ENCODE data around the gene PPP6C.

PPP6C gene

DNA sequence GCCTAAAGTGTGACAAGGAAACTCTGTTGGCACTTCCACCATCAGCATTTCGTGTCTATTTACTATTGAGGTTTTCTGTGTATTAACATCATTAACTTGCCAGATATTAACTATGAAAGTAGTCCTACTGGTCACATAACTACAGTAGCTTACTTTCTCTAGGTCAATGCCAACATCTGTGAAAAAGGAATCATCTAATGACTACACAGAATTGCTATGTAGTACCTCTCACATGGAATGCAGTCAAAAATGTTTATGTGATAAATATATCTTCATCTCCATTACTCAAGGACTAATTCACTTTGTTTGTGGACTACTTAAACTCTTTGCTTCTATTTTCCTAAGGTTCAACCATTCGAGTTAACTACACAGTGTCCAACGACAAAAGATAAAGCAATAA, 48.4 kb downstream of the PPP6C start:
- no peak for DNase-seq
- no peak overlapping the region for H3K4me3 ChIP-seq (ENCODE audit: low read depth, low read length)
- TF ChIP-seq, protein P1, sequence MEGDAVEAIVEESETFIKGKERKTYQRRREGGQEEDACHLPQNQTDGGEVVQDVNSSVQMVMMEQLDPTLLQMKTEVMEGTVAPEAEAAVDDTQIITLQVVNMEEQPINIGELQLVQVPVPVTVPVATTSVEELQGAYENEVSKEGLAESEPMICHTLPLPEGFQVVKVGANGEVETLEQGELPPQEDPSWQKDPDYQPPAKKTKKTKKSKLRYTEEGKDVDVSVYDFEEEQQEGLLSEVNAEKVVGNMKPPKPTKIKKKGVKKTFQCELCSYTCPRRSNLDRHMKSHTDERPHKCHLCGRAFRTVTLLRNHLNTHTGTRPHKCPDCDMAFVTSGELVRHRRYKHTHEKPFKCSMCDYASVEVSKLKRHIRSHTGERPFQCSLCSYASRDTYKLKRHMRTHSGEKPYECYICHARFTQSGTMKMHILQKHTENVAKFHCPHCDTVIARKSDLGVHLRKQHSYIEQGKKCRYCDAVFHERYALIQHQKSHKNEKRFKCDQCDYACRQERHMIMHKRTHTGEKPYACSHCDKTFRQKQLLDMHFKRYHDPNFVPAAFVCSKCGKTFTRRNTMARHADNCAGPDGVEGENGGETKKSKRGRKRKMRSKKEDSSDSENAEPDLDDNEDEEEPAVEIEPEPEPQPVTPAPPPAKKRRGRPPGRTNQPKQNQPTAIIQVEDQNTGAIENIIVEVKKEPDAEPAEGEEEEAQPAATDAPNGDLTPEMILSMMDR (IDR thresholded peaks at IDR 0.05; ENCODE audit: low read depth, low read length, missing control alignments) = no peak

DNA sequence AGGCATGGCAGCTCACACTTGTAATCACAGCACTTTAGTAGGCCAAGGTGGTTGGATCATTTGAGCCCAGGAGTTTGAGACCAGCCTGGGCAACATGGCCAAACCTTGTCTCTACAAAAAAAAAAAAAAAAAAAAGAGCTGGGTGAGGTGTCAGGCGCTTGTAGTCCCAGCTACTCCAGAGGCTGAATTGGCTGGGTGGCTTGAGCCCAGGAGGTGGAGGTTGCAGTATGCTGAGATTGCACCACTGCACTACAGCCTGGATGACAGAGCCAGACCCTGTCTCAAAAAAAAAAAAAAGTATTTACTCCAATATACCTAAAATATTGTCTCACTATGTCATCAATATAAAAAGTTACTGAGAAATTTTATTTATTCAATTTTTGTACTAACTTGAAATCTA, 49.0 kb downstream of the PPP6C start:
- no peaks in the 10 kb centered on the region for H3K27me3 ChIP-seq (replicated peaks)
- H3K36me3 ChIP-seq (replicated peaks) = no peaks in the 10 kb centered on the region
- H3K27ac ChIP-seq = no peak overlapping the region
- DNase-seq = no peak
- TF ChIP-seq, protein P1 (IDR thresholded peaks at IDR 0.05; ENCODE audit: low read depth, low read length, missing control alignments) = no peak
- in situ Hi-C loops (cut with HindIII; ENCODE audit: low pct_ligation_motif_present, low sequenced_read_pairs) = no loop called here
- no peak overlapping the region for H3K4me3 ChIP-seq (ENCODE audit: low read depth, low read length)

More for the DNA sequence above, 48.4 kb downstream of the PPP6C start:
- no peaks in the 10 kb centered on the region for H3K27me3 ChIP-seq (replicated peaks)
- no peaks in the 10 kb centered on the region for H3K36me3 ChIP-seq (replicated peaks)
- H3K27ac ChIP-seq = no peak overlapping the region
- in situ Hi-C loops (cut with HindIII; ENCODE audit: low pct_ligation_motif_present, low sequenced_read_pairs) = no loop called here

DNA sequence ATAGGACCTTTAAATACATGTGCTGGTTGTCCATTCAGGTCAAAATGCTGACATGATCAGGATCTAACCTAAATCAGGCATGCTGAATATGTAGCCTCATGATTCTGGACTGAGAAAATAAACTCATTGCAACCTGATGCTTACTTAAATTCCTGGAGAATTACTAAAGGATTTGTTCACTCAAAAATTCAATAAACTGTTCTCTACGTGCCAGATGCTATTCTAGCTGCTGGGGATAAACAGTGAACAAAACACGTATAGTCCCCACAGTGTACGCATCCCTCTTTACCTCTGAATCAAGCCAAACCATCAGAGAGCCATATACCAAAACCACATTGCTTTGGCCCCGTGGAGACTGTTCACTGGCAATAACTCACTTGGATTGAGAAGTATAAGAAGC, 52.4 kb downstream of the PPP6C start:
- in situ Hi-C loops (cut with HindIII; ENCODE audit: low pct_ligation_motif_present, low sequenced_read_pairs) = no loop called here

DNA sequence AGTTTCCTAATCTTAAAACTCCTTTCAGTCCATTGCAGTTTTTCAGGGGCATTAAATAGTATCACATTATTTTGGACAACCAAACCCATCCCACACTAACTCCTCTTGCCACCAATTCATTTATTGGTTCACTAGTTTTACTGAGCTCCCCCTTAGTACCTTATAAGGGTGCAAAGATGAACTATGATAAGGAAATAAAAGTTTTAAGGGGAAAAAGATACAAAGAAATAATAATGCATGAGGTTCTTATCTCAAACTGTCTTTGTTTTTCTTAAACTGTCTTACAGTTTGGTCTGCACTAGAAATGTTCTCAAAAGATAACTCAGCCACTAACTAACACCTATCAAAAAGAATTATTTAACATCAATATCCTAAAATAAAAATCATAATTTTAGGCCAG, 54.6 kb downstream of the PPP6C start:
- Histone ChIP-seq H3K36me3 (replicated peaks) (no peaks in the 10 kb centered on the region), H3K27me3 (replicated peaks) (no peaks in the 10 kb centered on the region), H3K4me3 (ENCODE audit: low read depth, low read length) (no peak overlapping the region), H3K27ac (no peak overlapping the region)
- in situ Hi-C loops (cut with HindIII; ENCODE audit: low pct_ligation_motif_present, low sequenced_read_pairs) = no loop called here
- TF ChIP-seq, protein P1 (IDR thresholded peaks at IDR 0.05; ENCODE audit: low read depth, low read length, missing control alignments) = no peak
- no peak for DNase-seq

More for the DNA sequence above, 52.4 kb downstream of the PPP6C start:
- TF ChIP-seq, protein P1 (IDR thresholded peaks at IDR 0.05; ENCODE audit: low read depth, low read length, missing control alignments) = no peak
- H3K27me3 ChIP-seq (replicated peaks) = no peaks in the 10 kb centered on the region
- H3K27ac ChIP-seq = no peak overlapping the region
- no peak for DNase-seq
- no peaks in the 10 kb centered on the region for H3K36me3 ChIP-seq (replicated peaks)
- no peak overlapping the region for H3K4me3 ChIP-seq (ENCODE audit: low read depth, low read length)

DNA sequence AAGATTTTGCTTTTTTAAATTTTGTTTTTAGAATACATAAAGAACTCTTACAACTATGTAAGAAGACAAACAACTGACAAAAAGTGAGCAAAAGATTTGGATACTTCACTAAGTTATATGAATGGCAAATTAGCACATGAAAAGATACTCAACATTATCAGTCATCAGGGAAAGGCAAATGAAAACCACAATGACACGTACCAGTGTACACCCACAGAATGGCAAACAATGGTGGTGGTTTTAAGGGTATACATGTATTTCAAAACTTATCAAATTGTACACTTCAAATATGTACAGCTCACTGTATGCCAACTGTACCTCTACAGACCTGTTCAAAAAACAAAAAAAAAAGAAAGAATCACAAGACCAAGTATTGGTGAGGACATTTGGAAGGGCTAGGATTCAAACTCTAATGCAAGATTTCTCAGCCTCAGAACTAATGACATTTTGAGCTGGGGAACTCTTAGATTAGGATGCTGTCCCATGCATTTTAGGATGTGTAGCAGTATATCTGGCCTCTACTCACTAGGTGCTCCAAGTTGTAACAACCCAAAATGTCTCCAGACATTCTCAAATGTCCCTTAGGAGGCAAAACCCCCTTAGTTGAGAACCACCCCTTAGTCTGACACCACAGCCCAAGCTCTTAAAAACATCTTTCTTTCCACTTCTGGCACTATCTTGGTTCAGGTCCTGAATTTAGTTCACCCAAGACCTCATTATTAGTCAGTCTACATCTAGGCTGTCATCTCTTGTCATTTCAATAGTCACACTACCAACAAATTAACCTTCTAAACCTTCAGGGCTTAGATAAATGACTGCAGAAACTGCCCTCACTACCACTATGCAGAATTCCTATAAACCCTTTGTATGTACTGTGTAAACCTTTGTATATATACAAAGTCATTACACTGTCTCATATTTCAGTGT, 55.9 kb downstream of the PPP6C start:
- TF ChIP-seq, protein P1 (IDR thresholded peaks at IDR 0.05; ENCODE audit: low read depth, low read length, missing control alignments) = no peak
- H3K36me3 ChIP-seq (replicated peaks) = no peaks in the 10 kb centered on the region
- no peak overlapping the region for H3K27ac ChIP-seq
- H3K4me3 ChIP-seq (ENCODE audit: low read depth, low read length) = no peak overlapping the region
- no peak for DNase-seq
- H3K27me3 ChIP-seq (replicated peaks) = no peaks in the 10 kb centered on the region
- in situ Hi-C loops (cut with HindIII; ENCODE audit: low pct_ligation_motif_present, low sequenced_read_pairs) = no loop called here
